ENCODE measurements around the gene SYCP2.
A peak's percentile ranks its signal among the peaks of the same experiment; 100 is the strongest.

Gene SYCP2

DNA sequence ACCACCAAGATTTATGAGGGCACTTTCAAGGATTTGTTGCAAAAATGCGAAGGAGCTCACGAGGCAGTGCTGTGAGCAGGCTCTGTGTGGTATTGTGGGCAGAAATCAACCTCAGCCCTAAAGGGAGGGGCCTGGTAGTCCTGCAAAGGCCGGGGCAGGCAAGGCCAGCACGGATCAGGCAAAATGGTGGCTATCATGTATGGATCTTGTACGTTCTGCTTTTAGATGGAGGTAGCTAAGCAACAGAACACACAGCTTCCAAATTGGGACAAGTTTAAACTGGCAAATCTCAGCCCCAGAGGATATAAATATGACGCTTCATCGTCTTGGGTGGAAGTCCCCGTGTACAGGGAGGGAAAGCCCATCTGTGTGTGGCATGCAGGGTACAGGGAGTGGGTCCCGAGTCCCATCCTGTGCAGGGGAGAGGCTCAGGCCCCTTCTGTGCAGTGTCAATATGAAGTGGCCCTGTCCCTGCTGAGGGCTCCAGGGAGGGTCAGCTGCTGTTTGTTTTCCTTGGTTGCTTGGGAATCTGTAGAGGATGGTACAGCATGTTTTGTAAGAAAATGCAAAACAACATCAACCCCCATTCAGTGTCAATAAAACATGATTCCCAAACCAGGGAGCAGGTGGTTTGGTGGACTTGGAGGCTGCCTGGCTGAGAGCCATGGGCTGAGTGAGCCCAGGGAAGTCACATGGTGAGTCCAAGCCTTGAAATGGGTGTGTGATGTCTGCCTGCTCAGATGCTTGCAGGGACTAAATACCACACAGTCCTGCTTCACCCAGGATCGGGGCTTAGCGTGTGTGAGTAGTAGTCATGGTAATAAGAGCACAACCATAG is 113.0 kb downstream of the SYCP2 start:
- DNase-seq = peak; percentile 71

DNA sequence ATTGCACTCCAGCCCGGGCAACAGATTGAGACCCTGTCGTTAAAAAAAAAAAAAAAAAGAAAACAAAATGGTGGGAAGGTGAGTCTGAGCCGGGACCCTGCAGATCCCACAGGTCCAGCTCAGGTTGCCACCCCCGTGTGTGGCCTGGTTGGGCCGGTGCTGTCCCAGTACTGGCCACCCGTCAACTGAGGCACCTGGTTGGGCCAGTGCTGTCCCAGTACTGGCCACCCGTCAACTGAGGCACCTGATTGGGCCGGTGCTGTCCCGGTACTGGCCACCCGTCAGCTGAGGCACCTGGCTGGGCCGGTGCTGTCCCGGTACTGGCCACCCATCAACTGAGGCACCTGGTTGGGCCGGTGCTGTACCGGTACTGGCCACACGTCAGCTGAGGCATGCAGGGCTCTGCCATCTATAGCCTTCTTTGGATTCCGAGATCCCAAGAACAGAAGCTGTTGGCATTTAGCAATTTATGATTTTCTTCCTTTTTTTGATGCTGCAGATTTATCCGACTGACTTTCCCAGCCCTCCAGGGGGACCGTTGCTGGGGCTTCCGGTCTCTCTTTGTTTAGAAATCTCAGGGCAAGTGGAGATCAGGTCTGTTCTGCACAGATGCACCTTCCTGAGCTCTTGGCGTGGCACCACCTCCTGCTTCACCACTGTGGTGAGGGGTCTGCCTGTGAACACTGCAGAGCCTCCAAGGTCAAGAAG is 113.8 kb downstream of the SYCP2 start:
- no peak for DNase-seq

DNA sequence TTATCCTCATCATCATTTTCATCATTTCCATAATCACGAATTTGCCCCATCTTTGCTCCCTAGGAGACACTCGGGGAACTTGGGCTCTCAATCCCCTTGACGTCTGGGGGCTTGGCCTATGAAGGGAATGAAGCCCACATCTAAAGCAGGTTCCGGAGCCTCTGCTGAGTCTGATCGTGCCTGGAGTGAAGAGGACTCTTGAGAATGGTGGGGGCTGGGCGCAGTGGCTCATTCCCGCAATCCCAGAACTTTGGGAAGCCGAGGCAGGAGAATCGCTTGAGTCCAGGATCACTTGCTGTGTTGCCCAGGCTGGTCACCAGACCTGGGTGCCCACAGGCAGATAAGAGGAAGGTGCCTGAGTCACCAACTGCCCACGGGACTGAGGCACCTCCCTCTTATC is 114.5 kb downstream of the SYCP2 start:
- no peak for DNase-seq

DNA sequence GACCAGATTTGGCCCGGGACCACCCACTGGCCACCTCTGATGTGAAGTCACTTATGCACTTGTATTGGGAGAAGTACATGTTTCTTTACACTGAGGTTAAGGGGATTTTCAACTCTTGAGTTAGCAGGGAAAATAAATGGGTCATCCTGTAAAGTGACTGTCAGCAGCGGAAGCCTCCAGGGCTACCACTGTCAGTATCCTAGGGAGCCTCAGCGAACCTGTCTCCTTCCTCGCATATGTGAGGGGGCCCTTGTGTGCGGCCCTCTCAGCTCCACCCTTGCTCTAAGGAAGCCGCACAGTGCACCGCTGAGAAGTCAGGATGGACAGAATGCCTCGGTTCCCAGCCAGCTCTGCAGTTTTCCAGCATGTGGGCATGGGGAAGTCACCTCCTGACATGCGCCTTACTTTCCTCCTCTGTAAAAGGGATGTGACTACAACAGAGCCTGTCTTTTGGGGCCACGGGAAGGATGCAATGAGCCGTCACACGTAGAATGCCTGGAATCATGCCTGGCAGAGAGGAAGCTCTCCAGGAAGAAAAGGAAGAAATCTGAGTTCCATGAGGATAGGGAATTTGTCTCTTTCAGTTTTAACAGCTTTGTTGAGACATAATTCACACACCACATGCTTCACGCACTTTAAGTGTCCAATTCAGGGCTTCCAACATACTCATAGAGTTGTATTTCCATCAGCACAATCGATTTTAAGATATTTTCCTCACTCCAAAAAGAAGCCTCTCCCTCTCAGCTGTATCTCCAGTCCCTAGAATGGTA is 115.4 kb downstream of the SYCP2 start:
- no peak for DNase-seq

DNA sequence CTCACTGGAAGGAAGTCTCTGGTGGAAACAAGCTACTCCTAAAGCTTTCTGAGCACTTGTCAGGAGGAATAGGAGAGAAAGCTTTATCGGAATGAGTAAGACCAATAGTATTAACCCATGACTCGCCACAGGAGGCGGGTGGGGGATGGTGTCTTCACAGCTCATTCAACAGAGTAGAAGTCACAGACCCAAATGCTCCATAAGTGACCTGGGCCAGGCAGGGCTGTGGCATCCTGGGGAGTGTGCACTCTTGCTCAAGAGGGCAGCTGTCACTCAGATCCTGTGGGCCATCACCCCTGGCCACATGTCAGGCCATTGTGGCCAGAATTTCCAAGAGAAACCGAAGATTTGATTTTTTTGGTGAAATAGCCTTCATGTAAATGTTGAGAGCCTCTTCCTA is 116.0 kb downstream of the SYCP2 start:
- no peak for DNase-seq

DNA sequence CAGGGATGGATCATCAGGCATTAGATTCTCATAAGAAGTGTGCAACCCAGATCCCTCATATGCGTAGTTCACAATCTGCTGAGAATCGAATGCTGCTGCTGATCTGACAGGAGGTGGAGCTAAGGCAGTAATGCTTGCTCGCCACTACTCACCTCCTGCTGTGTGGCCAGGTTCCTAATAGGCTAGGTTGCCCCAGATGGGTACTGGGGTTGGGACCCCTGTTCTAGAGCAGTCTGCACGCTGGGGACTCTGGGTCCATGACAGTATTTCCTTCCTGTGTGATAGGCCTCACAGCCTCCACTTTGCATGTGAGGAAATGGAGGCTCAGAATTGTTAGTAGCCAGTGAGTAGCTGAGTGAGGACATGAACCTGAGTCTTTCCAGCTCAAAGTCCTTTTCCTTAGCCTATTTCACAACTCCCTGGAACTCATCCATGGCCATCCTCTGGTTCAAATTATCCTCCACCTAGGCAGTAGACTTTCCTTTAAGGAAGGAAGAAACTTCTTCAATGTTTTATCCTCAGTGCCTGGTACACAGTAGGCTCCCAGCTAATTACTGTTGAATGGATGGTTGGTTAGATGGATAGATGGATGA is 117.2 kb downstream of the SYCP2 start:
- no peak for DNase-seq

DNA sequence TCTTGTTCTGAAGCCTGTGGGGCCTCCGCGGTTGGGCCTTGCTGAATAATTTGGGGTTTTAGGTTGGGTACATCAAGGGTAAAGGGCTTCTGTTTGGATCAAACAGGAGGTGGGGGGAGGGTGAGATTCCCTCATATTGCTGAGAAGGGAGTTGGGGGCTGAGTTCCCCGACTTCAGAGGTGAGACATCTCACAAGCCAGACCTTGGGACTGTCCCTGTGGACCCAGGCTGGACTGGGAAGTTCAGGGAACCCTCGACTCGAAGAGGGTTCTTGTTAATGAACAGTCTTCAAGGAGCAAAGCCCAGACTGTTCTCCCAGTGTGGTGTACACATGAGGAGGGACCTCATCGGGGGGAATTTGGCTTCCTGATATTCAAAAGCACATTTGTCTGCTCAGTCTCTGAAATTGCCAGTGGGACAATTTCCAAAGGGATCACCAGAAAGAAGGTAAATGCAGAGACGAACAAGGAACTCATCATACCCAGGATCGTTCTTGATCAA is 118.5 kb downstream of the SYCP2 start:
- no peak for DNase-seq

DNA sequence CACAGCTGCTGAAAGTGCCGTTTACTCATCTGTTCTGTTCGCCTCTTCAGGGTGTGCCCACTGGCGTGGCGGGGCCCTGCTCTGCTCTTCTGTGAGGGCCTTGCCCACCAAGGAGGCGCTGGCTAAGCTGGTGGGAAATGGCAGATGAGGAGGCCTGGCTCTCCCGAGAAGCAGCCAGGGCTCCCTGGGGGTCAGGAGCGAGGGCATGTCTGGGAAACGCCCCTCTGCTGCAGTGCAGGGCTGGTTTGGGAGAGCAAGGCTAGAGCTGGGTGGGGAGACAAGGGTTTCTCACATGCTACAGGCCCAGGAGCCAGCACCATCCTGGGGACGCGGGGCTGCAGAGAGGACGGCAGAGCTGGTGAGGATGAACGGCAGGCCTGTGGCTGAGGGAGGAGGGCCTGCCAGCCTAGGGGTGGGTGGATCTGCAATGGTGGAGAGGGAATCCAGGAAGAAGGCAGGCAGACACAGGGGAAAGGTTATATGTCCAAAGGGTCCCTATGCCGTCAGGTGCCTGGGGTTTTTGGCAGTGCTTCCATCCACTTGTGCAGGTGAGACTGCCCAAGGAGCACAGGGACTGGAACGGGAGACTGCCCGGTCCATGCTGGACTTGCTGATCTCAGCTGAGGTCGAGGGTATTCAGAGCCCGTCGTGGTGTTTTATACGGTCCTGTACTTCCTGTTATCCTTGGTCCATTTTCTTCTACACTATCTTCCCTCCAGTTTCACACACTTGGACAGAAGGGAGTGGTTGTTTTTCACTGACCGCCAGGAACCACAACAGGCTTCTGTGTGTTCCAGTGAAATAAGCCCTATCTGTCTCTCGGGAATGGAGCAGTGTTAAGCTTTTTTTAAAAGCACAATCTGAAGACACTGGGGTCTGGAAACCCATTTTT is 119.2 kb downstream of the SYCP2 start:
- no peak for DNase-seq
